ENCODE data around the gene ITGB3. TPM values are rescaled to one million over a fixed set of nuclear protein-coding genes. Genes with fewer than 3 reads are reported as not detected.

Gene ITGB3
- 0.42 and 0.59 TPM in 2 replicates for total RNA-seq

GRCh38 chr17:47253541-47254402 is at the start of gene ITGB3:
Gene ITGB3 (plus strand): TSS chr17:47253827. CDS start chr17:47253862, 35 bp downstream.
- intact Hi-C loops (cut with micrococcal nuclease) = loop anchor here (1.0 kb wide), 2 partner anchors 23 to 64 kb away; partner anchors contain the start of gene CDC27

- intact Hi-C loops (cut with micrococcal nuclease) = loop anchor here (1.0 kb wide), 1 partner anchor 444 kb away; no protein-coding TSS in a partner anchor
Observed at GRCh38 chr17:47203984-47204721, 49.5 kb upstream of the ITGB3 start.

- intact Hi-C loops (cut with micrococcal nuclease) = loop anchor here (1.0 kb wide), 5 partner anchors 12 to 443 kb away; partner anchors contain the start of gene CDC27
Observed at GRCh38 chr17:47204722-47205418, 48.8 kb upstream of the ITGB3 start.

- intact Hi-C loops (cut with micrococcal nuclease) = loop anchor here (1.0 kb wide), 4 partner anchors 12 to 138 kb away; partner anchors contain the start of gene CDC27
Observed at GRCh38 chr17:47205419-47205963, 48.1 kb upstream of the ITGB3 start.

- intact Hi-C loops (cut with micrococcal nuclease) = no loop called here
Observed at GRCh38 chr17:47207143-47208067, 46.2 kb upstream of the ITGB3 start.

- intact Hi-C loops (cut with micrococcal nuclease) = no loop called here
Observed at GRCh38 chr17:47208744-47209488, 44.7 kb upstream of the ITGB3 start, which contains the start of gene MYL4. Gene MYL4 (plus strand): TSS chr17:47209348. CDS start chr17:47209423, 75 bp downstream.

- intact Hi-C loops (cut with micrococcal nuclease) = no loop called here
Observed at GRCh38 chr17:47209499-47209898, 44.1 kb upstream of the ITGB3 start.

GRCh38 chr17:47210105-47210504 is 43.5 kb upstream of the ITGB3 start:
- intact Hi-C loops (cut with micrococcal nuclease) = no loop called here

- intact Hi-C loops (cut with micrococcal nuclease) = no loop called here
Observed at GRCh38 chr17:47210779-47211178, 42.8 kb upstream of the ITGB3 start.

- intact Hi-C loops (cut with micrococcal nuclease) = no loop called here
Observed at GRCh38 chr17:47212458-47212857, 41.2 kb upstream of the ITGB3 start.

GRCh38 chr17:47213540-47213939 is 40.1 kb upstream of the ITGB3 start:
- intact Hi-C loops (cut with micrococcal nuclease) = no loop called here

- intact Hi-C loops (cut with micrococcal nuclease) = no loop called here
Observed at GRCh38 chr17:47214931-47215330, 38.7 kb upstream of the ITGB3 start.

- intact Hi-C loops (cut with micrococcal nuclease) = loop anchor here (1.0 kb wide), 2 partner anchors 12 to 28 kb away; partner anchors contain the start of gene CDC27
Observed at GRCh38 chr17:47216821-47217220, 36.8 kb upstream of the ITGB3 start.

GRCh38 chr17:47217279-47217678 is 36.3 kb upstream of the ITGB3 start:
- intact Hi-C loops (cut with micrococcal nuclease) = loop anchor here (1.0 kb wide), 2 partner anchors 12 to 28 kb away; partner anchors contain the start of gene CDC27

- intact Hi-C loops (cut with micrococcal nuclease) = no loop called here
Observed at GRCh38 chr17:47218896-47219430, 34.7 kb upstream of the ITGB3 start.

GRCh38 chr17:47219621-47220475 is 33.8 kb upstream of the ITGB3 start:
- intact Hi-C loops (cut with micrococcal nuclease) = no loop called here

- intact Hi-C loops (cut with micrococcal nuclease) = no loop called here
Observed at GRCh38 chr17:47220531-47220999, 33.1 kb upstream of the ITGB3 start.

- intact Hi-C loops (cut with micrococcal nuclease) = no loop called here
Observed at GRCh38 chr17:47221154-47221553, 32.5 kb upstream of the ITGB3 start.
